Stomach (tissue), 9 donors: ENCODE data around the gene RERG. TPM values are rescaled to one million over a fixed set of nuclear protein-coding genes. Genes with fewer than 3 reads are reported as not detected.
A peak's percentile ranks its signal among the peaks of the same experiment; 100 is the strongest.

Experiments used
- DNase-seq, 2 donors: peaks; one replicate each; pipeline versions ENCODE4 v3.0.0 to v3.0.0-alpha.2; 2013 to 2019
- H3K27ac ChIP-seq, 5 donors: fragments of 200-600 bp in 4 of 5; sonication (generic) in 4 of 5; one replicate each; pipeline ENCODE4 v1.5.1; 2013 to 2019; ENCODE audit warnings: mild to moderate bottlenecking in 1 of 5, moderate library complexity in 1 of 5
- H3K27me3 ChIP-seq, 3 donors: fragments of 200-600 bp; sonication (generic); one replicate each; pipeline ENCODE4 v1.5.1; 2017 to 2019; ENCODE audit warnings: mixed run types in 1 of 3
- H3K36me3 ChIP-seq, 4 donors: fragments of 200-600 bp; sonication (generic); 1 replicate in 3 of 4; 2 replicates in 1 of 4; pipeline ENCODE4 v1.5.1; 2016 to 2019
- H3K4me1 ChIP-seq, 4 donors: fragments of 200-600 bp; sonication (generic); one replicate each; pipeline ENCODE4 v1.5.1; 2016 to 2019
- H3K4me3 ChIP-seq, 4 donors: fragments of 200-600 bp; sonication (generic) in 3 of 4; one replicate each; pipeline ENCODE4 v1.5.1; 2016 to 2019; ENCODE audit warnings: mild to moderate bottlenecking in 1 of 4
- H3K9me3 ChIP-seq, 4 donors: fragments of 200-600 bp; sonication (generic); one replicate each; pipeline ENCODE4 v1.5.1; 2016 to 2019
- EP300 ChIP-seq: sonication (generic); formaldehyde crosslinking; IDR thresholded peaks from one replicate; pipeline ENCODE4 v1.6.1; 2017; ENCODE audit warnings: antibody characterized with exemption
- POLR2A ChIP-seq, 4 donors: fragments of 450-650 bp; IDR thresholded peaks; one replicate each; pipeline ENCODE4 v1.6.1; 2016; ENCODE audit warnings: antibody characterized with exemption in 4 of 4, control low read depth in 2 of 4, mild to moderate bottlenecking in 1 of 4, moderate library complexity in 1 of 4
- POLR2AphosphoS5 ChIP-seq, 3 donors: sonication (generic); formaldehyde crosslinking; IDR thresholded peaks; one replicate each; pipeline ENCODE4 v1.6.1; 2016; ENCODE audit warnings: antibody characterized with exemption in 3 of 3
- WGBS, 5 donors: extraction: QIAGEN DNeasy Blood & Tissue Kit in 3 of 5; methylation state at CpG; one replicate each; pipeline versions ENCODE4 v1.1.5 to v1.1.7; 2013 to 2018; 5-methylcytosine and 5-hydroxymethylcytosine counted together
- intact Hi-C: fragments of 100-400 bp; cut with DNase I; formaldehyde crosslinking; loops from one replicate; pipeline ENCODE4 v1.15.1; 2023; ENCODE audit warnings: low total_unique reads
- polyA plus RNA-seq, 3 donors: library from polyadenylated mRNA; stranded (reverse); fragments of 200-250 nt; gene quantifications; one replicate each; pipeline ENCODE4 v1.2.3, GENCODE V29; 2013
- total RNA-seq, 5 donors: library from RNA; depleted of rRNA; stranded (reverse); fragments of >200 nt; gene quantifications; one replicate each; pipeline versions ENCODE4 v1.1.0 to v1.2.3, GENCODE V29; 2014 to 2016
- TF ChIP-seq, protein P1 (sequence below), 7 experiments: fragments of 450-650 bp in 4 of 7; fragments of 200-600 bp in 3 of 7; sonication (generic) in 3 of 7; IDR thresholded peaks; one replicate each; pipeline ENCODE4 v1.5.1; 2016 to 2019; ENCODE audit warnings: antibody characterized with exemption in 7 of 7, control low read depth in 2 of 7, mild to moderate bottlenecking in 1 of 7
- donor health status: healthy with polysubstance abuse.
- donor health status: Bipolar disorder and iron deficiency.
- donor health status: healthy.

The RERG gene
- total and polyA plus RNA-seq, 8 donors, result 3.1 to 48.7 (median 20.3) TPM; not detected in 1

- Histone ChIP-seq H3K4me1 (peaks cover 0 to 58% (median 8%) of the 10 kb centered on the region in 4 donors), H3K27ac (peak overlapping the region in 4 of 5 donors; percentile 64 to 74 (median 71)), H3K27me3 (no peaks in the 10 kb centered on the region), H3K36me3 (no peaks in the 10 kb centered on the region), H3K4me3 (no peak overlapping the region), H3K9me3 (no peaks in the 10 kb centered on the region)
- DNase-seq, result no peak
- WGBS, 5 donors, result 70 to 74% (median 72%) methylated on average over 11 of the region's 11 CpGs
- intact Hi-C loops, result no loop called here
- TF ChIP-seq EP300 (no peak), POLR2AphosphoS5 (IDR thresholded peaks at IDR 0.05) (no peak), POLR2A (IDR thresholded peaks at IDR 0.05) (no peak)
- TF ChIP-seq, protein P1, sequence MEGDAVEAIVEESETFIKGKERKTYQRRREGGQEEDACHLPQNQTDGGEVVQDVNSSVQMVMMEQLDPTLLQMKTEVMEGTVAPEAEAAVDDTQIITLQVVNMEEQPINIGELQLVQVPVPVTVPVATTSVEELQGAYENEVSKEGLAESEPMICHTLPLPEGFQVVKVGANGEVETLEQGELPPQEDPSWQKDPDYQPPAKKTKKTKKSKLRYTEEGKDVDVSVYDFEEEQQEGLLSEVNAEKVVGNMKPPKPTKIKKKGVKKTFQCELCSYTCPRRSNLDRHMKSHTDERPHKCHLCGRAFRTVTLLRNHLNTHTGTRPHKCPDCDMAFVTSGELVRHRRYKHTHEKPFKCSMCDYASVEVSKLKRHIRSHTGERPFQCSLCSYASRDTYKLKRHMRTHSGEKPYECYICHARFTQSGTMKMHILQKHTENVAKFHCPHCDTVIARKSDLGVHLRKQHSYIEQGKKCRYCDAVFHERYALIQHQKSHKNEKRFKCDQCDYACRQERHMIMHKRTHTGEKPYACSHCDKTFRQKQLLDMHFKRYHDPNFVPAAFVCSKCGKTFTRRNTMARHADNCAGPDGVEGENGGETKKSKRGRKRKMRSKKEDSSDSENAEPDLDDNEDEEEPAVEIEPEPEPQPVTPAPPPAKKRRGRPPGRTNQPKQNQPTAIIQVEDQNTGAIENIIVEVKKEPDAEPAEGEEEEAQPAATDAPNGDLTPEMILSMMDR (IDR thresholded peaks at IDR 0.05), result no peak
Measured at GRCh38 chr12:15163030-15163976, 57.9 kb downstream of the RERG start.

GRCh38 chr12:15158083-15158482 is 63.1 kb downstream of the RERG start:
- H3K4me3 ChIP-seq, result no peak overlapping the region
- H3K9me3 ChIP-seq, result no peaks in the 10 kb centered on the region
- WGBS, 5 donors, result 53 to 86% (median 77%) methylated on average over 3 of the region's 3 CpGs
- peaks cover 13 to 52% (median 25%) of the 10 kb centered on the region in 4 donors for H3K4me1 ChIP-seq
- no peaks in the 10 kb centered on the region for H3K36me3 ChIP-seq
- TF ChIP-seq POLR2AphosphoS5 (IDR thresholded peaks at IDR 0.05) (no peak), POLR2A (IDR thresholded peaks at IDR 0.05) (no peak), EP300 (no peak)
- TF ChIP-seq, protein P1 (IDR thresholded peaks at IDR 0.05), result no peak
- H3K27ac ChIP-seq, result peak overlapping the region in 1 of 5 donors; percentile 60
- no peak for DNase-seq
- H3K27me3 ChIP-seq, result no peaks in the 10 kb centered on the region
- intact Hi-C loops, result no loop called here

- H3K27me3 ChIP-seq, result no peaks in the 10 kb centered on the region
- TF ChIP-seq POLR2A (IDR thresholded peaks at IDR 0.05) (no peak), EP300 (no peak), POLR2AphosphoS5 (IDR thresholded peaks at IDR 0.05) (no peak)
- TF ChIP-seq, protein P1 (IDR thresholded peaks at IDR 0.05), result no peak
- no peaks in the 10 kb centered on the region for H3K9me3 ChIP-seq
- peaks cover 18 to 52% (median 33%) of the 10 kb centered on the region in 4 donors for H3K4me1 ChIP-seq
- intact Hi-C loops, result no loop called here
- peak in 1 of 2 donors; percentile 57 for DNase-seq
- peak overlapping the region in 4 of 5 donors; percentile 6 to 60 (median 26) for H3K27ac ChIP-seq
- WGBS, 5 donors, result 41 to 72% (median 60%) methylated on average over 2 of the region's 2 CpGs
- no peaks in the 10 kb centered on the region for H3K36me3 ChIP-seq
- H3K4me3 ChIP-seq, result no peak overlapping the region
Measured at GRCh38 chr12:15157269-15157671, 63.9 kb downstream of the RERG start.

DNA sequence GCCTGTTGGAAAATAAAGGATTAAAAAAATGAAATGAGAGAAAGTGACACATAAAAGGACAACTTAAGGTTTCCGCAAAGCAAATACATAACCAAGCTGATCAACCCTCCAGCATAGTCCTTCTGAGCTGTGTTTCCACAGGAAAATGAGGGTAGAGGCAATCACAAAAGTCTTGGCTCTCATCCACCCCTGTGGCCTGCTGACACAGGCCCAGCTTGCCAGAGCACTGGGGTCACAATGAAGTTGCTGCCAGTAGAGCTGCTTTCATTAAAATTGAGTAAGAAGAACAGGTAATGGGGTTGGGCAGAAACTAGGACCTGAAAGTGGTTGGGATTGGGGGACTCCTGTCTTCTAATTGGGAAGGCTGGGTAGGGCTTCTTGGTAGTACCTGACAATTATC is 65.9 kb downstream of the RERG start:
- H3K27ac ChIP-seq, result peak overlapping the region in 3 of 5 donors; percentile 16 to 76 (median 33)
- peak in 1 of 2 donors; percentile 38 for DNase-seq
- no peaks in the 10 kb centered on the region for H3K36me3 ChIP-seq
- peaks cover 25 to 64% (median 45%) of the 10 kb centered on the region in 4 donors for H3K4me1 ChIP-seq
- intact Hi-C loops, result no loop called here
- H3K9me3 ChIP-seq, result no peaks in the 10 kb centered on the region
- TF ChIP-seq POLR2AphosphoS5 (IDR thresholded peaks at IDR 0.05), result no peak
- TF ChIP-seq POLR2A (IDR thresholded peaks at IDR 0.05), result no peak
- TF ChIP-seq, protein P1 (IDR thresholded peaks at IDR 0.05), result no peak
- no peak for TF ChIP-seq EP300
- no peak overlapping the region for H3K4me3 ChIP-seq
- no peaks in the 10 kb centered on the region for H3K27me3 ChIP-seq
- WGBS, 5 donors, result 23 to 37% (median 29%) methylated on average over 1 of the region's 1 CpG
